Thyroid gland (tissue), 4 donors: ENCODE measurements around the gene CLDN9.

Source experiments
- POLR2A ChIP-seq, 2 donors: fragments of 450-650 bp; IDR thresholded peaks; one replicate each; pipeline ENCODE4 v1.6.1; 2017; ENCODE audit warnings: antibody characterized with exemption in 2 of 2, mild to moderate bottlenecking in 2 of 2, moderate library complexity in 1 of 2
- TF ChIP-seq, protein P1 (sequence below), 6 experiments: fragments of 200-600 bp in 3 of 6; fragments of 450-650 bp in 3 of 6; sonication (generic) in 3 of 6; IDR thresholded peaks; one replicate each; pipeline ENCODE4 v1.5.1; 2016 to 2019; ENCODE audit warnings: antibody characterized with exemption in 6 of 6, mild to moderate bottlenecking in 2 of 6, inconsistent platforms in 1 of 6, moderate library complexity in 1 of 6

DNA sequence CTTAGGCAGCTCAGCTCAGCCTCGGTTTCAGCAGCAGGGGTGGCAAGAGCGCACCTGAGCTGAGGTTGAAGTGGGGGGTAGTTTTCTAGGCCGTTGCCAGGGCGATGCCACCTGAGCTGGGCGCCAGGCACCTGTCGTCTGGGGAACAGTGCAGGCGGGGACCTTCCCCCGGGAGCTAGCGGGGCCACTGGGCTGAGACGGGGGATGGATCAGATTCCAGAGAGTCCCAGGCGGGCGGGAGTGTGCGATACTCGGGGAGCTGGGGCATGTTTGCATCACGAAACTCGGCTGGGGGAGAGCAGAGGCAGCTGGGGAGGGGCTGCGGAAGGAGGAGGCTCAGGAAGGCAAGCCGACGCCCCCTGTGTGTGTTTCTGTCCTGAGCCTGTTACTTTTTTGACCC lies 477 bp upstream of the CLDN9 start:
- TF ChIP-seq, protein P1, sequence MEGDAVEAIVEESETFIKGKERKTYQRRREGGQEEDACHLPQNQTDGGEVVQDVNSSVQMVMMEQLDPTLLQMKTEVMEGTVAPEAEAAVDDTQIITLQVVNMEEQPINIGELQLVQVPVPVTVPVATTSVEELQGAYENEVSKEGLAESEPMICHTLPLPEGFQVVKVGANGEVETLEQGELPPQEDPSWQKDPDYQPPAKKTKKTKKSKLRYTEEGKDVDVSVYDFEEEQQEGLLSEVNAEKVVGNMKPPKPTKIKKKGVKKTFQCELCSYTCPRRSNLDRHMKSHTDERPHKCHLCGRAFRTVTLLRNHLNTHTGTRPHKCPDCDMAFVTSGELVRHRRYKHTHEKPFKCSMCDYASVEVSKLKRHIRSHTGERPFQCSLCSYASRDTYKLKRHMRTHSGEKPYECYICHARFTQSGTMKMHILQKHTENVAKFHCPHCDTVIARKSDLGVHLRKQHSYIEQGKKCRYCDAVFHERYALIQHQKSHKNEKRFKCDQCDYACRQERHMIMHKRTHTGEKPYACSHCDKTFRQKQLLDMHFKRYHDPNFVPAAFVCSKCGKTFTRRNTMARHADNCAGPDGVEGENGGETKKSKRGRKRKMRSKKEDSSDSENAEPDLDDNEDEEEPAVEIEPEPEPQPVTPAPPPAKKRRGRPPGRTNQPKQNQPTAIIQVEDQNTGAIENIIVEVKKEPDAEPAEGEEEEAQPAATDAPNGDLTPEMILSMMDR (IDR thresholded peaks at IDR 0.05), result no peak
- TF ChIP-seq POLR2A (IDR thresholded peaks at IDR 0.05), result no peak
